HEK293 (cell line): ENCODE measurements around the gene WDR82.

Source experiments
- CTCF ChIA-PET: fragments of 350-600 bp; formaldehyde crosslinking; extraction: SDS; loops from one replicate; lab custom pipeline; 2021; ENCODE audit warnings: antibody characterized with exemption; lab: Yijun Ruan, JAX
- POLR2A ChIA-PET: fragments of 300-600 bp; formaldehyde crosslinking; extraction: SDS; loops from one replicate; lab custom pipeline; 2020; ENCODE audit warnings: antibody characterized with exemption, inconsistent platforms; lab: Yijun Ruan, JAX
- H3K27ac ChIP-seq: fragments of 200-500 bp; sonication (Bioruptor generic); 2 replicates; pipeline ENCODE4 v1.5.1; 2014; ENCODE audit warnings: low read depth, low read length, control low read depth, inconsistent platforms; ENCODE audit errors: extremely low read depth
- H3K36me3 ChIP-seq, 2 experiments: fragments of 200-500 bp in 1 of 2; sonication (Bioruptor generic) in 1 of 2; 1 replicate in 1 of 2; 2 replicates in 1 of 2; pipeline ENCODE4 v1.5.1; 2014 to 2017; ENCODE audit warnings: inconsistent platforms in 2 of 2, low read length in 2 of 2; ENCODE audit not compliant: control insufficient read depth in 2 of 2, insufficient read depth in 1 of 2
- H3K4me1 ChIP-seq: fragments of 200-500 bp; sonication (Bioruptor generic); 2 replicates; pipeline ENCODE4 v1.5.1; 2014; ENCODE audit warnings: mild to moderate bottlenecking, low read length, inconsistent platforms; ENCODE audit not compliant: control insufficient read depth, insufficient read depth
- H3K4me3 ChIP-seq: 2 replicates; pipeline ENCODE4 v1.5.1; 2011; ENCODE audit warnings: low read depth, mild to moderate bottlenecking, control low read depth, low read length, moderate library complexity
- H3K9me3 ChIP-seq: fragments of 200-500 bp; sonication (Bioruptor generic); 2 replicates; pipeline ENCODE4 v1.5.1; 2014; ENCODE audit warnings: low read depth, low read length, inconsistent platforms; ENCODE audit not compliant: control insufficient read depth, insufficient read depth
- BCL11A ChIP-seq: fragments of 450-650 bp; formaldehyde crosslinking; IDR thresholded peaks from 2 replicates; pipeline ENCODE4 v1.5.1; 2016; ENCODE audit warnings: low read depth, missing biosample characterization, missing genetic modification characterization
- BCL11B ChIP-seq: fragments of 450-650 bp; formaldehyde crosslinking; IDR thresholded peaks from 2 replicates; pipeline ENCODE4 v1.5.1; 2016; ENCODE audit warnings: low read depth, missing biosample characterization, missing genetic modification characterization
- EGR2 ChIP-seq: fragments of 450-650 bp; formaldehyde crosslinking; IDR thresholded peaks from 2 replicates; pipeline ENCODE4 v1.5.1; 2016; ENCODE audit warnings: low read depth, missing biosample characterization, missing genetic modification characterization
- GLIS2 ChIP-seq: fragments of 450-650 bp; formaldehyde crosslinking; IDR thresholded peaks from 2 replicates; pipeline ENCODE4 v1.5.1; 2016; ENCODE audit warnings: missing biosample characterization, missing genetic modification characterization
- IKZF3 ChIP-seq: fragments of 450-650 bp; IDR thresholded peaks from 2 replicates; pipeline ENCODE4 v1.5.0; 2018; ENCODE audit warnings: missing biosample characterization, mild to moderate bottlenecking, missing genetic modification characterization, moderate library complexity
- SP7 ChIP-seq: fragments of 450-650 bp; formaldehyde crosslinking; IDR thresholded peaks from 2 replicates; pipeline ENCODE4 v1.5.1; 2016; ENCODE audit warnings: missing biosample characterization, missing genetic modification characterization
- TRIM28 ChIP-seq: IDR thresholded peaks from 2 replicates; pipeline ENCODE4 v1.6.1; 2011; ENCODE audit warnings: low read length, control low read depth, borderline replicate concordance
- ZBTB6 ChIP-seq: fragments of 450-650 bp; formaldehyde crosslinking; IDR thresholded peaks from 2 replicates; pipeline ENCODE4 v1.5.1; 2017; ENCODE audit warnings: missing biosample characterization, missing genetic modification characterization
- ZFHX2 ChIP-seq: fragments of 450-650 bp; formaldehyde crosslinking; conservative IDR thresholded peaks from 2 replicates; pipeline ENCODE4 v1.5.1; 2016; ENCODE audit warnings: missing biosample characterization, missing genetic modification characterization
- ZFP3 ChIP-seq: fragments of 450-650 bp; formaldehyde crosslinking; IDR thresholded peaks from 2 replicates; pipeline ENCODE4 v1.5.1; 2016; ENCODE audit warnings: low read depth, missing biosample characterization, missing genetic modification characterization
- ZNF146 ChIP-seq: fragments of 450-650 bp; formaldehyde crosslinking; IDR thresholded peaks from 2 replicates; pipeline ENCODE4 v1.5.1; 2016; ENCODE audit warnings: missing biosample characterization, missing genetic modification characterization
- ZNF23 ChIP-seq: fragments of 450-650 bp; formaldehyde crosslinking; IDR thresholded peaks from 2 replicates; pipeline ENCODE4 v1.5.1; 2016; ENCODE audit warnings: missing biosample characterization, missing genetic modification characterization, borderline replicate concordance
- ZNF239 ChIP-seq: fragments of 450-650 bp; formaldehyde crosslinking; IDR thresholded peaks from 2 replicates; pipeline ENCODE4 v1.5.1; 2016; ENCODE audit warnings: missing biosample characterization, missing genetic modification characterization
- ZNF302 ChIP-seq: fragments of 450-650 bp; formaldehyde crosslinking; IDR thresholded peaks from 2 replicates; pipeline ENCODE4 v1.5.1; 2016; ENCODE audit warnings: missing biosample characterization, missing genetic modification characterization, low read depth
- ZNF324 ChIP-seq: fragments of 450-650 bp; formaldehyde crosslinking; IDR thresholded peaks from 2 replicates; pipeline ENCODE4 v1.5.1; 2016; ENCODE audit warnings: missing biosample characterization, missing genetic modification characterization
- ZNF426 ChIP-seq: fragments of 450-650 bp; formaldehyde crosslinking; IDR thresholded peaks from 2 replicates; pipeline ENCODE4 v1.5.1; 2017; ENCODE audit warnings: missing biosample characterization, missing genetic modification characterization, mild to moderate bottlenecking, inconsistent platforms, moderate library complexity
- ZNF473 ChIP-seq: fragments of 450-650 bp; formaldehyde crosslinking; IDR thresholded peaks from 2 replicates; pipeline ENCODE4 v1.5.1; 2017; ENCODE audit warnings: missing biosample characterization, missing genetic modification characterization
- ZNF501 ChIP-seq: fragments of 450-650 bp; formaldehyde crosslinking; IDR thresholded peaks from 2 replicates; pipeline ENCODE4 v1.5.1; 2016; ENCODE audit warnings: missing biosample characterization, missing genetic modification characterization
- ZNF530 ChIP-seq: fragments of 450-650 bp; formaldehyde crosslinking; IDR thresholded peaks from 2 replicates; pipeline ENCODE4 v1.5.1; 2016; ENCODE audit warnings: low read depth, missing biosample characterization, missing genetic modification characterization
- ZNF677 ChIP-seq: fragments of 450-650 bp; IDR thresholded peaks from 2 replicates; pipeline ENCODE4 v1.5.0; 2018; ENCODE audit warnings: missing biosample characterization, mild to moderate bottlenecking, missing genetic modification characterization, moderate library complexity
- ZNF792 ChIP-seq: fragments of 450-650 bp; formaldehyde crosslinking; IDR thresholded peaks from 2 replicates; pipeline ENCODE4 v1.5.1; 2016; ENCODE audit warnings: missing biosample characterization, missing genetic modification characterization
- ZSCAN30 ChIP-seq: fragments of 450-650 bp; IDR thresholded peaks from 2 replicates; pipeline ENCODE4 v1.5.1; 2018; ENCODE audit warnings: missing biosample characterization, mild to moderate bottlenecking, missing genetic modification characterization, moderate library complexity
- TF ChIP-seq, protein P1 (sequence below): fragments of 450-650 bp; formaldehyde crosslinking; IDR thresholded peaks from 2 replicates; pipeline ENCODE4 v1.5.1; 2016; ENCODE audit warnings: missing biosample characterization, missing genetic modification characterization

WDR82 gene

DNA sequence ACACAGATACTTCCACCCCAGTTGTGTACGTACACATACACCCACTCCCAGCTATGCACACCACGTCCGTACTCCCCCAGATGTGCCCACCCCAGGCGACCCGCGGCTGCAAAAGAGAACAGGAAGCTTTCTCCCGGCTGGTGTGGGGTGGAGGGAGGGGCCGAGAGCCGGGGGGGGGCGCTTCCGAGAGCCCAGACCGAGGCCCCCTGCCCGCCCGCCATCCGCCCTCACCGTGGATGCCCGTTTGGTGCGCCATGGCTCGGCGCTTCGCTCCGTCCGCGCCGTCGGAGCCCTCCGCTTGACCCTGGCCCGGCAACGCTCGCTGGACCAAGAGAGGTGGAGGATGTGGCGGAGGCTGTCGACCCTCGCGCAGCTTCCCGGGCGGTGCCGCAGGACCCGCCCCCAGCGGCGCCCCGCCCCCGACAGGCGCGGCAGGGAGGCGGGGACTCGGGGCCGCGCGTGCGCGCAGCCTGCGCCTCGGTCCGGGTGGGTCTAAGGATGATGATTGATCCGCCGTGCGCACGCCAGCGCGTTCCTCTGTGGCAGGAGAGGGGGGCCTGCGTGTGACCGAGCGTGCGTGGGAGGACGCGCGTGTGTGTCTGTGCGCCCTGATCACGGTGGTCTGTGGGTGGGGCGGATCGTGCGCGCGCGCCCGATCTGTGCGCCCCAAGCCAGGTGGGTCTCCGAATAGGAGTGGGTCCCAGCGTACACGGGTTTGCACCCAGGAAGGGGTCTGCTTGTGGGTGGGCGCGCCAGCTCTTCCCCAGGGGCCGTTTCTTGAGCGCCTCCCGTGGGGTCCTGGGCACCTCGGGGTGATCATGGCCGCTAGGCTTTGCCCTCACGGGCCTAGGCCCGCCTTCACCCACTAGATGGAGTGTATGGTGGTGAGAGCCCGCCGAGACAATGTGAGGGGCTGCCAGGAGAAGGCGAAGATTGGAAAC, 39.4 kb downstream of the WDR82 start, which contains the start of gene TWF2 (continued):
- TF ChIP-seq ZNF473 (no peak), ZNF792 (tag by site-specific recombination) (no peak), IKZF3 (tag by site-specific recombination) (no peak), GLIS2 (tag by site-specific recombination) (peak; percentile 86), ZNF530 (no peak), TRIM28 (no peak), ZFP3 (no peak), SP7 (tag by site-specific recombination) (peak; percentile 60; the same call in 1 of the 2 replicates), ZNF677 (tag by site-specific recombination) (no peak), ZNF302 (tag by site-specific recombination) (no peak), ZNF23 (tag by site-specific recombination) (no peak), ZBTB6 (no peak)

DNA sequence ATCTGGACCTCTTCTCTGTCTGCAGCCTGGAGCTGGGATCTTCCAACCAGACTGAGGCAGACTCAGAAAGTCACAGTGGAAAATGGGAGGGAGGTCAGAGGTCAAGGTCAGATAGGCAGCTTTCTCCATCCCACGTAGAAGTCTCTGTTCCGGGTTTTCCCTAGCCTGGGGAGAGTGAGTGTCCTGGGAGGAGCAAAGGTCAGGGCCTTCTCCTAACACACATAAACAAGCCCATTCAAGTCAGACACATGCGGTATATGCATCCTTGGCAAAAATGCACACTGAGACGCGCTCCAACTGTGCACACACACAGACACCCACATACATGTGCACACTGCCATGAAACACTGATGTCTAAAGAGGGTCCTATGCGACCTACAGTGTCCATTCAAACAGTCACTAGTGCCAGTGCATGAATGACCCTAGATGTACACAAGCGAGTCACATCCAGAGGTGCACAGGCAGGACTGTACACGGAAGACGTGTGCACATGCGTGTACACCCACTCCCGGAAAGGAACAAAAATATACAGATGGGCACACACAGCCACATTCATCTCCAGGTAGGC, 40.2 kb downstream of the WDR82 start:
- no peaks in the 10 kb centered on the region for H3K4me1 ChIP-seq
- peak overlapping the region; percentile 95 for H3K4me3 ChIP-seq
- peaks cover 0 to 12% of the 10 kb centered on the region in 2 experiments; a peak in 1 of 3 replicates for H3K36me3 ChIP-seq
- TF ChIP-seq IKZF3 (tag by site-specific recombination) (no peak), BCL11A (peak; percentile 33; the same call in 1 of the 2 replicates), ZFHX2 (tag by site-specific recombination) (peak; percentile 71), EGR2 (tag by site-specific recombination) (peak; percentile 44; the same call in 1 of the 2 replicates), ZNF324 (tag by site-specific recombination) (no peak), ZNF501 (no peak), ZNF146 (tag by site-specific recombination) (peak; percentile 4; the same call in 1 of the 2 replicates), ZNF239 (tag by site-specific recombination) (no peak), ZNF426 (tag by site-specific recombination) (no peak), BCL11B (tag by site-specific recombination) (0 out of 2 replicates have a peak, but pooled peaks have one; percentile 30), ZSCAN30 (tag by site-specific recombination) (no peak)
- TF ChIP-seq, protein P1, sequence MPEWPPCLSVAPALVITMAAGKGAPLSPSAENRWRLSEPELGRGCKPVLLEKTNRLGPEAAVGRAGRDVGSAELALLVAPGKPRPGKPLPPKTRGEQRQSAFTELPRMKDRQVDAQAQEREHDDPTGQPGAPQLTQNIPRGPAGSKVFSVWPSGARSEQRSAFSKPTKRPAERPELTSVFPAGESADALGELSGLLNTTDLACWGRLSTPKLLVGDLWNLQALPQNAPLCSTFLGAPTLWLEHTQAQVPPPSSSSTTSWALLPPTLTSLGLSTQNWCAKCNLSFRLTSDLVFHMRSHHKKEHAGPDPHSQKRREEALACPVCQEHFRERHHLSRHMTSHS (tag by site-specific recombination): no peak
- H3K27ac ChIP-seq: no peak overlapping the region
- ChIA-PET POLR2A (interaction anchor here (0.5 to 2.6 kb wide), 5 partner anchors 9 to 40 kb away, joined by 3 to 14 read pairs (median 3); partner anchors contain the start of gene WDR82), CTCF (interaction anchor here (0.9 to 3.2 kb wide), 7 partner anchors 9 to 237 kb away, joined by 3 to 11 read pairs (median 5); no protein-coding TSS in a partner anchor)
- H3K9me3 ChIP-seq: no peaks in the 10 kb centered on the region
